ENCODE data around the gene IL15. TPM values are rescaled to one million over a fixed set of nuclear protein-coding genes. Genes with fewer than 3 reads are reported as not detected.
A peak's percentile ranks its signal among the peaks of the same experiment; 100 is the strongest.
"Not testable (repeated sequence)": the region's sequence is repeated elsewhere in the genome, so short reads cannot be mapped to it uniquely, and the experiment has no call there.

The IL15 gene
- polyA plus RNA-seq, 1 experiment, result 5.5 TPM

GRCh38 chr4:141739636-141740035 is 103.3 kb downstream of the IL15 start:
- CTCF ChIA-PET, result no interaction called here
- no peak for TF ChIP-seq CTCF (IDR thresholded peaks at IDR 0.05; ENCODE audit: insufficient read depth, low read depth, low read length)
- Histone ChIP-seq H3K36me3 (ENCODE audit: control insufficient read depth, insufficient read depth, low read length) (no peaks in the 10 kb centered on the region), H3K27me3 (ENCODE audit: control insufficient read depth, insufficient read depth, low read length) (no peaks in the 10 kb centered on the region), H3K4me3 (ENCODE audit: low read depth, low read length) (no peak overlapping the region)
- POLR2A ChIA-PET, result no interaction called here
- no peak for DNase-seq (ENCODE audit: low read depth)

GRCh38 chr4:141746026-141746425 is 109.6 kb downstream of the IL15 start:
- no peak for DNase-seq (ENCODE audit: low read depth)
- H3K4me3 ChIP-seq (ENCODE audit: low read depth, low read length), result no peak overlapping the region
- H3K27me3 ChIP-seq (ENCODE audit: control insufficient read depth, insufficient read depth, low read length), result no peaks in the 10 kb centered on the region
- POLR2A ChIA-PET, result no interaction called here
- no peaks in the 10 kb centered on the region for H3K36me3 ChIP-seq (ENCODE audit: control insufficient read depth, insufficient read depth, low read length)
- no peak for TF ChIP-seq CTCF (IDR thresholded peaks at IDR 0.05; ENCODE audit: insufficient read depth, low read depth, low read length)
- CTCF ChIA-PET, result no interaction called here

DNA sequence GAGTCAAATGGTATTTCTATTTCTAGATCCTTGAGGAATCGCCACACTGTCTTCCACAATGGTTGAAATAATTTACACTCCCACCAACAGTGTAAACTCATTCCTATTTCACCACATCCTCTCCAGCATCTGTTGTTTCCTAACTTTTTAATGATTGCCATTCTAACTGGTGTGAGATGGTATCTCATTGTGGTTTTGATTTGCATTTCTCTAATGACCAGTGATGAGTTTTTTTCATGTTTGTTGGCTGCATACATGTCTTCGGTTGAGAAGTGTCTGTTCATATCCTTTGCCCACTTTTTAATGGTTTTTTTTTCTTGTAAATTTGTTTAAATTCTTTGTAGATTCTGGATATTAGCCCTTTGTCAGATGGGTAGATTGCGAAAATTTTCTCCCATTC is 115.4 kb downstream of the IL15 start:
- H3K4me3 ChIP-seq (ENCODE audit: low read depth, low read length); H3K27me3 ChIP-seq (ENCODE audit: control insufficient read depth, insufficient read depth, low read length); POLR2A ChIA-PET; H3K36me3 ChIP-seq (ENCODE audit: control insufficient read depth, insufficient read depth, low read length): not testable (repeated sequence)
- DNase-seq (ENCODE audit: low read depth), result peak; percentile 9
- CTCF ChIA-PET, result interaction anchor here (0.9 kb wide), 1 partner anchor 405 kb away, joined by 3 read pairs; no protein-coding TSS in a partner anchor

DNA sequence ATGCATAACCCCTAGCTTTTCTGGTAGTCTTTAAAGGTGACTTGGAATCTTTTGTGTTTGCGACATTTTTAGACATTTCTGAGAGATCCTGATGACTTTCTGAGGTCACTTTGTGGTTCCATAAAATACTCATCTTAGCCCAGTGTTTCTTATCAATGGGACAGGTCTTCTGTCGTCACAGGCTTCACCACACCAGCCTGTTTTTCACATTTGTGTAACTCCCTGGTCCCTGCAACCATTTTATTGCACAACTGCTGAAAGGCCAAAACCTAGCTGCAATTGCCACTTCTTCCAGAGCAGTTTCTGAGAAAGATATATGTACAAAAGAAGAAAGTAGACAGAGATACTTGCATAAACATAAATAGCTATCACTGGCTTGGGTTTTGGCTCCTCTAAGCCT is 120.9 kb downstream of the IL15 start:
- Histone ChIP-seq H3K36me3 (ENCODE audit: control insufficient read depth, insufficient read depth, low read length) (no peaks in the 10 kb centered on the region), H3K27me3 (ENCODE audit: control insufficient read depth, insufficient read depth, low read length) (no peaks in the 10 kb centered on the region), H3K4me3 (ENCODE audit: low read depth, low read length) (no peak overlapping the region)
- ChIA-PET POLR2A (no interaction called here), CTCF (interaction anchor here (1.7 kb wide), 1 partner anchor 410 kb away, joined by 4 read pairs; no protein-coding TSS in a partner anchor)
- no peak for TF ChIP-seq CTCF (IDR thresholded peaks at IDR 0.05; ENCODE audit: insufficient read depth, low read depth, low read length)
- DNase-seq (ENCODE audit: low read depth), result no peak

DNA sequence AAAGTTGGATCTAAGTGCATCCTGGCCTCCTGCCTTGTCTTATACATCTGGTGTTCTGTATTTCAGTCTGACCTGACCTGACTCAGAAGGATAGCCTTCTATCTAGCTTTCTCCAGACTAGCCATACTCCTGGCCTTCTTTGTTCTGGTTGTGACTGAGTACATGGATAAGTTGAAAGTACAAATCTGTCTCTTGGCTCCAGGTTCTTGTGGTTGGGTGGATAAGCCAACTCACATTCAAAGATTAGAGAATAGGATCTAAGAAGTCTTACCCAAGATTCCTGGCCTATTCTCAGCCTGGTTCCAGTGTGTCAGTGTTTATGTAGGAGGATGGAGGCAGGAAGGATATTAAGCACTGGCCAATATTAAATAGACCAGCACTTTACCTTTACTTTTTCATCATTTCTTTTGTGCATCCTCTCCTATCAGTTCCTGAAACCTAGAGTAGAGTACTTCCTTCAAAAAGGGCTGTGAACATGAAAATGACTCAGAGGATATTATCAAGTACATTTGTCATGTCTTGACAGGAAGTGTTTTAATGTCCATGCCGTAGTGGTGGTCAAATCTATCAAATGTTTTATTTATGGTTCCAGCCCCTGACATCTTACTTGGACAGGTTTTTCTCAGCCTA is 123.5 kb downstream of the IL15 start:
- CTCF ChIA-PET, result no interaction called here
- Histone ChIP-seq H3K4me3 (ENCODE audit: low read depth, low read length) (no peak overlapping the region), H3K27me3 (ENCODE audit: control insufficient read depth, insufficient read depth, low read length) (no peaks in the 10 kb centered on the region), H3K36me3 (ENCODE audit: control insufficient read depth, insufficient read depth, low read length) (no peaks in the 10 kb centered on the region)
- TF ChIP-seq CTCF (IDR thresholded peaks at IDR 0.05; ENCODE audit: insufficient read depth, low read depth, low read length), result no peak
- POLR2A ChIA-PET, result no interaction called here
- DNase-seq (ENCODE audit: low read depth), result no peak

DNA sequence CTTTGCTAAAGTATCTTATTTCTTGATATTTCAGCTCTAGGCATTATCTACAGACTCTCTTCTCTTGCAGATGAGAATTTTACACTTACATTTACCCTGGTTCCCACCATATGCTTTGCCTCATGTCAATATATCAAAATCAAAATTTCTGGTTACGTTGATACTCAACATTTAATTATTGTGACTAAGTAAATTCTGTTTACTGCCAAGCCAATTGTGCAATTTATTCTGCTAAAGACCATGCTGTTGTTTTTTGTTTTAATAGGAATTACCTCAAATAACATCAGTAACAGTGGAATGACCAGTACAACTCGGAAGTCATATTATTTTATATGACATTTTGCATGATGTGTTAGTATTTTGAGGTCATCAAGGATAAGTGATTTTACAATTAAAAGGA is 125.5 kb downstream of the IL15 start:
- CTCF ChIA-PET, result no interaction called here

More for the DNA sequence above, 125.5 kb downstream of the IL15 start:
- no peak for DNase-seq (ENCODE audit: low read depth)
- no peaks in the 10 kb centered on the region for H3K36me3 ChIP-seq (ENCODE audit: control insufficient read depth, insufficient read depth, low read length)
- no peak overlapping the region for H3K4me3 ChIP-seq (ENCODE audit: low read depth, low read length)
- TF ChIP-seq CTCF (IDR thresholded peaks at IDR 0.05; ENCODE audit: insufficient read depth, low read depth, low read length), result no peak
- POLR2A ChIA-PET, result no interaction called here
- H3K27me3 ChIP-seq (ENCODE audit: control insufficient read depth, insufficient read depth, low read length), result no peaks in the 10 kb centered on the region
